ENCODE results near the gene PDE4B.

Gene PDE4B

DNA sequence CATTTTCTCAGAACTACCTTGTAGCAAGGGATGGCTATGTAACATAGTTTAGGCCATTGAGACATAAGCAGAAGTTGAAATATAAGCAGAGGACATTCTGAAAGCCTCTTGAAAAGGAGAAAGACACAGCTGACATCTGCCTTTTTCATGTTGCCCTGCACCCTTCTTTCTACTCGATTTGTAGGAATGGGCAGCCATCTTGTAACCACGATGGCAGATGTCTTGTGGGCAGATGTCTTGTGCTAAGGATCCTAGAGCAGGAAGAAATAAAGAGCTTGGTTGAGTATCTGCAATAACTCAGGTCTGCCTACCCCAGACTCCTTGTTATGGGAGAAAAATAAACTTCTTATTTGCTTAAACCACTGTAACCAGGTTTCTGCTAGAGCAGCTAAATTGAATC is 351.0 kb downstream of the PDE4B start:
- DNase-seq, result no peak

DNA sequence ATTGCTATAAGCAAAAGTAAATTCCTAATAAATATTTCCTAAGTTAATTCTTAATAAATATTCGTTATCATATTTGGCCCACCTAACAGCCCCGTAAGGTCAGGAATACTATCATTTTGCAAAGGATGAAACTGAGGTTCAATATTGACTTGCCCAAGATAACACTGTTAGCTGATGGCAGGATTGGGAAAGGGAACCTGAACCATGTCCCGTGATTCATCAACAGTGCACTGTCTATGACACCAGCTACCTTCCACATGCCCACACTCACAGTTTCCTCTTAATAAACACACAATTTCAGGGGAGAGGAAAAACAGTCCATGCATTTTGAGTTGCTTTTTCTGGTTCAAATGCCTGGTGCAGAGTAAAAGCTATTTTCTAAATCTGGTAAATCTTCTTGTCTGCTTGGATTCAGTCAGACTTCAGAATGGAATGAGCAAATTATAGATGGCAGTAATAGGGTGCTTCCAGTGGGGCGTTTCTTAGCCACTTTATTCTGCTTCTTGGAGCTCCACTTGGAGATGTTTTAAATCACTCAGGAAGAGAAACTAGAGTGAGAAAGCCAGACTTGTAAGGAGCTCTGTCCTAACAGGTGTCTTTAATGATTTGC is 354.6 kb downstream of the PDE4B start:
- DNase-seq, result no peak

- DNase-seq, result no peak
Observed at GRCh38 chr1:66152034-66152433, 359.3 kb downstream of the PDE4B start.

DNA sequence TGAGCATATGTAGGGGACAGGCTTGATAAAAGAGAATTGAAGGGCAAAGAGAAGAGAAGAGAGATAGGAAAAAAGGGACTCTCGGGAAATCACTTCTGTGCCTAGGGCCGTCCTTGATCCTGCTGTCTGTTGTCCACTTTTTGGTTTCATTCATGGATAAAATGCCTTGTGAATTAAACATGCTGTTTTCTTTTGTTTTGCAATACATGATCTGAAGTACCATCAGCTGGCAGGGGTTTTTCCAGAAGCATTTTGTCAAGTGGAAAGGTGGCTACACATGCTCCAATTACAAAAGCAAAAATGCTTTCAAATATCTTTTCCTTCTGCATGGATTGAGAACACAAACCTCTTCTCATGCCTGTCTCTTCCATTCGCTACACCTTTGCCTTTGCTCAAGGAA is 361.7 kb downstream of the PDE4B start:
- no peak for DNase-seq

DNA sequence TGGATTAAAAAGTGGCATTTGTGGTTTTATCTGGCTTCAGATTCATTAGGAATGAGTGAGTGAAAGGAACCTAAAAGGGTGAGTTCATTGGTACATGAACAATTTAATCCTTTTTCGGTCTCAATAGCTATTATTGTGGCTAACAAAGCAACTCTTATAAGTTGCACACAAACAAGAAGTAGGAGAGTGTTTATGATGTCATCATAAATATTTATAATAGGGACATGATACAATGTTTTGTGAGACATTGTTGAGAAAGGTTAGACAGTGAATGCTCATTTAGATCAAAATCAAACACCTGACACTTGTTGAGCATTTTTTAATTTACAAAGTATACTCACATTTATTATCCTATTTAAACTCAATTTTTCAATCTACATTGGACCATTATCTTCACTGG is 363.4 kb downstream of the PDE4B start:
- DNase-seq, result no peak

- no peak for DNase-seq
Observed at GRCh38 chr1:66159800-66160199, 367.1 kb downstream of the PDE4B start.

DNA sequence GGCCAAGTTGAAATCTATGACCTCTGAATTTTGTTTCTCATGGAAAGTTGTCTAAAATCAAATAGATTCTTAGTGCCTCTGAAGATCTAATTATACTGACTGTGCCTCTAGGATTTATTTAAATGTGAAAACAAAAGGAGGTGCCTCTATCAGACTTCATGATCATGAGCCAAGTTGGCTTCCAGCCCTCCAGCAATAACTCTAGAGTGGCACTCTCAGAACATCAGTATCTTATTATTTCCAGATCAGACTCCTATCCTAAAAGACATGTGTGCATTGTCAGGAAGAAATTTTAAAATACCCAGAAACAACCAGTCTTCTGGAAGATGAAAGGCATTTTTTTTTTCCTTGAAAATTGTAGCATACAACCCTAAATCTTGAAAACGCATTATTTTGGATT is 368.0 kb downstream of the PDE4B start:
- no peak for DNase-seq

DNA sequence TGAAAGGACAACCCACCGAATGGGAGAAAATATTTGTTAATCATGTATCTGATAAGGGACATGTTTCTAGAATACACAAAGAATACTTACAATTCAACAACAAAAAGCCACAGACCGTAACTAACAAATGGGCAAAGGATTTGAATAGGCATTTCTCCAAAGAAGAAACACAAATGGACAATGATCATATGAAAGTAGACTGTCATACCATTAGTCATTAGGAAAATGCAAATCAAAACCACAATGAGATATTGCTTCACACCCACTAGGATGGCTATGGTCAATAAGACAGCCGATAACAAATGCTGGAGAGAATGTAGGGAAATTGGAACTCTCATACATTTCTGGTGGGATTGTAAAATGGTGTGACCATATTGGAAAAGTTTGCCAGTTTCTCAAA is 374.1 kb downstream of the PDE4B start:
- no peak for DNase-seq

DNA sequence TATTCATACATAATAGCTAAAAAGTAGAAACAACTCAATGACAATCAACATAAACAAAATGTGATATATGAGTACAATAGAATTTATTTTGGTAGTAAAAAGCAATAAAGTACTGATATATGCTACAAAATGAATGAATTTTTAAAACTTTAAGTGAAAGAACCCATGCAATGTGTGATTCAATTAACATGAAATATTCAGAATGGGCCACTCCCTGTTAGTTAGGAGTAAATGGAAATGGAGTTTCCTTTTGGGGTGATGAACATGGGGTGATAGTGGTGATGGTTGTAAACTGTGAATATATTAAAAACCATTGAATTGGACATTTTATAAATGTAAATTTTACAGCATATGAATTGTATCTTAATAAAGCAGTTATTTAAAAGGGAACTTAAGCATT is 374.6 kb downstream of the PDE4B start:
- DNase-seq, result no peak

- DNase-seq, result no peak
Observed at GRCh38 chr1:66168467-66168887, 375.8 kb downstream of the PDE4B start.

GRCh38 chr1:66168948-66169671 is 376.4 kb downstream of the PDE4B start:
- DNase-seq, result no peak

GRCh38 chr1:66172272-66172671 is 379.6 kb downstream of the PDE4B start:
- DNase-seq, result no peak

DNA sequence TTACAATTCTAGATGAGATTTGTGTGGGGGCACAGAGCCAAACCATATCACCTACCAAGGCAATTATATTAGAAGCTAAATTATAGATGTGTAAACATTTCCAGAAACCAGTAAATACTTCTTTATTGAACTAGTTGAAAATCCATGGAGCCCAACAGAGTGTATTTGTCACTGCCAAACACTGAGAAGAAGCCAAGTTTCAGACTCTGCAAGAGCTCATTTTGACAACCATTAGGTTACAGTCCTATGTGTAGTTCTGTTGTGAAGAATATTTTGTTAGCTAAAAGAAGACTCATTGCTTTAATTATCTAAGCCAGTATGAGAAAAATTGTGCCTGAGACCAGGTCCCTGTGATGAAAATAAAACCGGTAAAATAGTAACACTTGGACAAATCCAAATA is 382.4 kb downstream of the PDE4B start:
- no peak for DNase-seq

DNA sequence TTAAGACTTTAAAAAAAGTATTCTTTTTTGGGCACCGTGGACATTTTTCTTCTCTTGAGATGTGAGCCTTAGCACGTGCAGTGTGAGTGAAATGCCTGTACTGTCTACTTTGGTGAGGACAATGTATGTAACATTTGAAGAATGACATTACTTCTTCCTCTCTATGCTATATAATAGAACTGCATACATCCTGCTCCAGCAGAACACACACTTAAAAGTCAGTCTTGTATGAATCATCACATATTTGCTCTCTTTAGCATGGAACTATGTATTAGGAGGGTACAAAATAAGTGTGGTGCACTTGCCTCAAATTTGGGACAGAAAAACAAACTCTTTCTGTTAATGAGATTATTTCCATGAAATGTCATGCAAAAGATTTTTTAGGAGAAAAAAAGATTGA is 382.9 kb downstream of the PDE4B start:
- no peak for DNase-seq

GRCh38 chr1:66176012-66176715 is 383.5 kb downstream of the PDE4B start:
- DNase-seq, result no peak

GRCh38 chr1:66176832-66177231 is 384.1 kb downstream of the PDE4B start:
- DNase-seq, result no peak

DNA sequence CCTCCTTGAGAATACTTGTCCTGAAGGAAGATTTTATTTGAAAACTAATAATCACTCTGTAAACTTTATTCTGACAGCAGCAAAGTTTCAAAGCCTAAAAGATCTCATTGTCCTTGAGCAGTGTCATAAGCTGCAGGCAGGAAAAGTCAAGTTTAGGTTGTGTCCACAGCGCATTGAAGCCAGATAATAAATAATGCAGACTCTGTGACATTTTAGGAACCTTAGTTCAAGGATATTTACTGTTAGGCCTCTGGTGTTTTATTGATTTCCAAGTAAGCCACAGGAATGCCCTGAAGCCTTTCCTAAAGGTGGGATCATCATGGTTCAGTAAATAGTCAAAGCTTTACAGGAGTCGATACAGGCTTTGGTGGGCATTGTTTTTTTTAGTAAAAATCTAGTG is 384.8 kb downstream of the PDE4B start:
- DNase-seq, result no peak

DNA sequence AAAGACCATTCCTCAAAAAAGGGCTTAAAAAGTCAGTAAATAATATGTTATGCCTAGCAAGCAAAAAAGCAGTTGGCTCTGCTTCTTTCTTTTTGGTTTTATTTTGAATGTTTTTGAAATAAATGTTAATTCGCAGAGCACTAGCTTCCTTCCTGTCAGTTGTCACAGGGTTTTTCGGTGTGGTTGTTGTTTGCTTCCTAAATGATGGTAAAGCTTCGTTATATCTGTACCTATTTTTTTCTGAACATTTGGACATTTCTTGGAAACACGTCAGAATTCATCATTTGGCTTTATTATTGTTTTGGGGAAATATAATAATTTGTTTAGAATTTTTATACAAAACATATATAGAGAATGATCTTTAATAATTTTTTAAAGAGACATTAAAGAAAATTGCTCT is 389.3 kb downstream of the PDE4B start:
- DNase-seq, result no peak

DNA sequence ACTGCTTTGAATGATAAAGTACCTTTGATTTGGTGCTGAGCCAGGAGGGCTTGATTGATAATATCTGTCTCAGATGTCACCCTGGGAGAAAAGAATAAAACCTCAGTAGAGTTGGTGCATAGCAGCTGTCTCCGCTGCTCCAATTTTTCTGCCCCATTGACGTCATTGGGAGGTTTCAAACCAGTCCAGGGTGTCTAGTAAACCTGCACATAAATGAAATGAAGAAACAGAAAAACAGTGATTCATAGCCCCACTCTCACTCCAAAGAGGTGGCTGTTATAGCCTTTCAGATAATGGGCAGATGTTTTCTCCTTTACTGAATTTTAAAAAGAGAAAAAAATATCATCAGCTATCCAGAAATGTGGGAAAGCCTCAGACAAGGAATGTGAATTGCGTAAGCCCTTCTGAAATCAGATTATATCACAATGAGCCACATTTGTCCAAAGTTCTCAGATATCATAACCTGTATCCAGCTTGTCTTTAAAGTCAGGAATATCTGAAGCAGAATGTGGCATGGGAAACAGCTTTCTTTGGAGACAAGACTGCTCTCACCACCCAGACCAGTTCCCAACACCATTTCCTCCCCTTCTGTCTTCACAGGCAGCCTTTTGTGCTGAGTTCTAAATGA is 390.0 kb downstream of the PDE4B start:
- DNase-seq, result no peak

DNA sequence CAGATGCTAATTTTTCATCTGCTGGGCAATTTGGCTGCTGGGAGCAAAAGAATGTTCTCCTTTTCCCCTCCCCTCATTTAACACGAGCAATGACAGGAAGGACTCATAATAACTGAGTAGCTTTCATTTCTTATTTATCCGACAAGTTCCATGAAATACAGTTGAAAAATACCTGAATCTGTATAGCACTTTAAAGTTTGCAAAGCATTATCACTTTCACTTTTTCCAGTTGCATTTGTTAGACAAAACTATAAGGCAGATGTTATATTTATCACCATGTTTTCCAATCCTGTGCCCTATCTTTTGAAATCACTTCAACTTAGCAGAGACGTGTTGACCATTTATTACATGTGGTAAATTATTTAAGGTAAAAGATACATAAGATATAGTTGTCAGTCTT is 390.7 kb downstream of the PDE4B start:
- no peak for DNase-seq

DNA sequence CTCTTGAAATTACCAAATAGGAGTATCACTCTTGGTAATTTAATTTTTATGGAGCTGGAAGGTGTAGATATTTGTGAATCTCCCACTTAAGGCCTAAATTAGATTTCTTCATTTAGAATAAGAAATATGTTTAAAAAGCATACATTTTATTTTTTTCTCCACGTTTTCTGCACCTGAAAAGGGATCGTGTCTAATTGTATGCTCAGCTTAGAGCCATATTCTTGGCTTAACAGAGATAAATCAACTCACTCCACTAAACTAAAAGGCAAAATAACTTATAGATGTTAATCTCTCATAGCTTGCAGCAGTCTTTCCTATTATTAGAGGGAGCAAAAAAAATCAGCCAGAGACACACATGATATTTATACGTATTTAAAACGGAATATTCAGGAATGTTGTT is 404.4 kb downstream of the PDE4B start:
- no peak for DNase-seq

GRCh38 chr1:66197785-66198184 is 405.1 kb downstream of the PDE4B start:
- DNase-seq, result no peak

- no peak for DNase-seq
Observed at GRCh38 chr1:66206563-66207144, 414.0 kb downstream of the PDE4B start.

- no peak for DNase-seq
Observed at GRCh38 chr1:66207484-66207883, 414.8 kb downstream of the PDE4B start.

Measured in activated T-cell treated with anti-CD3 and anti-CD28 coated beads for 4 hours (primary cell).